ENCODE results near the gene CIDEA.

Gene CIDEA

GRCh38 chr18:12276736-12277554 lies 22.8 kb downstream of the CIDEA start:
- no peak for DNase-seq

- DNase-seq = no peak
Observed at GRCh38 chr18:12278215-12278671, 24.1 kb downstream of the CIDEA start.

GRCh38 chr18:12278741-12279682 lies 24.9 kb downstream of the CIDEA start:
- DNase-seq = no peak

- DNase-seq = no peak
Observed at GRCh38 chr18:12279781-12280531, 25.8 kb downstream of the CIDEA start.

- DNase-seq = no peak
Observed at GRCh38 chr18:12281861-12282260, 27.7 kb downstream of the CIDEA start.

- no peak for DNase-seq
Observed at GRCh38 chr18:12282442-12283039, 28.4 kb downstream of the CIDEA start.

GRCh38 chr18:12283256-12283655 lies 29.1 kb downstream of the CIDEA start:
- DNase-seq = no peak

- DNase-seq = no peak
Observed at GRCh38 chr18:12283666-12284065, 29.5 kb downstream of the CIDEA start.

GRCh38 chr18:12287131-12287681 lies 33.0 kb downstream of the CIDEA start:
- no peak for DNase-seq

GRCh38 chr18:12287684-12288402 lies 33.7 kb downstream of the CIDEA start:
- no peak for DNase-seq

- DNase-seq = no peak
Observed at GRCh38 chr18:12288403-12288755, 34.2 kb downstream of the CIDEA start.

- no peak for DNase-seq
Observed at GRCh38 chr18:12290086-12290485, 35.9 kb downstream of the CIDEA start.

GRCh38 chr18:12291161-12291560 lies 37.0 kb downstream of the CIDEA start:
- no peak for DNase-seq

- DNase-seq = no peak
Observed at GRCh38 chr18:12291690-12292089, 37.5 kb downstream of the CIDEA start.

GRCh38 chr18:12293831-12294230 lies 39.7 kb downstream of the CIDEA start:
- no peak for DNase-seq

GRCh38 chr18:12295389-12296086 lies 41.4 kb downstream of the CIDEA start:
- no peak for DNase-seq

- no peak for DNase-seq
Observed at GRCh38 chr18:12296087-12296403, 41.9 kb downstream of the CIDEA start.

GRCh38 chr18:12296457-12296856 lies 42.3 kb downstream of the CIDEA start:
- no peak for DNase-seq

- no peak for DNase-seq
Observed at GRCh38 chr18:12299862-12300261, 45.7 kb downstream of the CIDEA start.

GRCh38 chr18:12301263-12302005 lies 47.3 kb downstream of the CIDEA start:
- DNase-seq = no peak
